Heart left ventricle (tissue), 13 donors: ENCODE results near the gene ACSL4.

Experiments
- CTCF ChIP-seq, 12 donors: fragments of 200-600 bp; sonication (generic) in 4 of 12; IDR thresholded peaks; one replicate each; pipeline versions ENCODE4 v1.5.0 to v1.8.0; 2018 to 2022; ENCODE audit warnings: antibody characterized with exemption in 12 of 12, mild to moderate bottlenecking in 5 of 12
- POLR2A ChIP-seq, 2 donors: fragments of 450-650 bp; IDR thresholded peaks; one replicate each; pipeline ENCODE4 v1.6.1; 2017; ENCODE audit warnings: antibody characterized with exemption in 2 of 2, mild to moderate bottlenecking in 2 of 2, moderate library complexity in 2 of 2
- donor health status: ischemic (EF 13 %, LVEDD 7.1; RV severe dilation, severe dysfunction).
- donor health status: DM: no; HTN: yes; CAD: no.
- donor health status: DM: no; HTN: no; CAD: no.
- donor health status: ischemic (EF 25% LVEDD 6.9; RV normal size, moderate dysfunction).
- donor health status: ischemic (EF 25% LVEDD 5.7; RV mildly dilated, moderate dysfunction).
- donor health status: ischemic (EF 35%, LVEDD 5.7; RV mildly dilated, moderate dysfunction).
- donor health status: nonischemic (EF 11% LVEDD 7.7; RV severe dilation, severe dysfunction).
- donor health status: DM: yes; HTN: yes; CAD: no.
- donor health status: PGD.
- donor health status: ischemic (EF 29% LVEDD 5.4; RV normal size, mild dysfunction).
- donor health status: nonischemic (EF 23%, LVEDD 6.1; RV moderate dilation, normal function).

GRCh38 chrX:109720947-109721346 is 12.1 kb downstream of the ACSL4 start:
- no peak for TF ChIP-seq POLR2A (IDR thresholded peaks at IDR 0.05)
- no peak for TF ChIP-seq CTCF (IDR thresholded peaks at IDR 0.05)
